HG03103 (cell line): ENCODE measurements around the gene SYNPO.

Experiments
- ATAC-seq: cut with Tn5 transposase; IDR thresholded peaks from one replicate; pipeline ENCODE4 v1.9.1; 2021; ENCODE audit warnings: low read depth; ENCODE audit not compliant: unreplicated experiment

The SYNPO gene

DNA sequence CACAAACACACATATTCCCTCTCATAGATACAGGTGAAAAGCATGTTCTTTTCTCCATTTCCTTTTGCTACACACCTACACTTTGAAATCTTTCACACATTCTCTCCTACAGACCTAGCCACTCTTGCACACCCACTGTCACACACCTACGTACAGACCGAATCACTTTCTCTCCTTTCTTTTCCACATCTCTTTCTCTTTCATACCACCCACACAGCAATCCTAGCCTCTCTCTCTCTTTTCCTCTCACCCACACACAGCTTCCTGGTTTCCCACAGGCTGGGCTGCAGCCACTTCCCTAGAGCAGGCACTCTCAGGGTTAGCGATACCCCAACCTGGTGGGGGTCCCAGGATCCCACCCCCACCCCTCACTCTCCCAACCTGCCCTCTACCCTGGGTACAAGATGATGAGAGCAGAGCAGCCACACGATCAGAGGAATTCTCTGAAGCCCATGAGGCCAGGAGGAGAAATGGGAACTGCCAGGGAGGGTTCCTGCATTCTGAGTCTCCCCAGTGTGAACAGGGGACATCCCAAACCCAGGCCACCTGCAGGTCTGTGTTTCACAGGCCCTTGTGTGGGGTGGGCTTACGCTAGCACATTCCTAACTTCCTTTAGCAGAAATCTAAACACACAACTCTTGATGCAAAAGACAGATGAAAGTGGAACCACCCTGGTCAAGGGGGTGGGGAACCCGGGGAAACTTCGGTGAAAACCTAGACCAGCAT lies 17.1 kb upstream of the SYNPO start:
- ATAC-seq = no peak

DNA sequence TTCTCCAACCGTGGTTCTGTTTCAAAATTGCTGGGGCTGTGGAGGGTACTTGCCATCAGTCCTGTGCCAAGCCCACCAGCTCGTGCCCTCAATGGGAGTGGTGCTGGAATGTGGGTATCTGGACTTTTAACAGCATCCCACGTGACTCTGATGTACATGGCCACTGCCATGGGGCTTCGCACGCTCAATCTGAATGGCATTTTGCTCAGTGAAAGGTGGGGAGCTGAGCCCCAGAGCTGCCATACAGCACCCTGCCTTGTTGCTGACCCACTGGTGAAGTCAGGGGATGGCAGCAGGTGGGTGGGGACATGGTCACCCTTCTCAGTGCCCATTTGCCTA lies 16.6 kb upstream of the SYNPO start:
- ATAC-seq = no peak

DNA sequence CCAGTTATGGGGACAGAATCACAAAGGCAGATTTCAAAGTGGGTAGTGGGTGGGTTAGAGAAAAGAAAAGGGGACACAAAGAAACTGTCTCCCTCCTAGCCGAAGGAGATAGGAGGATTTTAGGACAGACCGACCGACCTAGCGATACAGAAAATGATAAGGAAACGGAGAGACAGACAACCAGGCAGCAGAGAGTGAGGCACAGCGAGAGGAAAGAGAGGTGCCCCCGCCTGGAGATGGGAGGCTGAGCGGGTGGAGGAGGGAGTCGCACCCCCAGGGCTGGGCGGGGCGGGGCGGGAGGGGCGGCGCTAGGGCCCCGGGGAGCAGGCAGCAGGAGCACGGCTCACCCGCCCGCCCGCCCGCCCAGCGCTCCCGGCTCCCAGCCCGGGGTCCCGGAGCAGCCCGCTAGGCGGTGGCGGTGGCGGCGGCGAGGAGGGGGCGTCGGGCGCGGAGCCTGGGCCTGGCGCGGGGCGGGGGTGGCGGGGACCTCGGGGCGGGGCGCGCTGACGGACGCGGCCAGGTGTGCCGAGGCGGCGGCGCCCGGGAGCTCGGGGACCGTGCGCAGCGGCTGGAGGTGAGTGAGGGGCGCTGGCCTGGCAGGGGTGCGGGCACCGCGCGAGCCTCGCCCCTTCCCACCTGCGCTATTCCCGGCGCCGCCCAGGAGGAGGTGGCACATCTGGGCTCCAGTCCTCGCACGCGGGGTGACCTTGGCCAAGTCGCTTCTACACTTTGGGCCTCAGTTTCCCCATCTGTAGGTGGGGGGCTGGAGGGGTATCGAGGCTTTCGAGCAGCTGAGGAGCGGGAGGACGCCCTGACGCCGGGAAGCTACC lies 15.9 kb upstream of the SYNPO start:
- no peak for ATAC-seq

DNA sequence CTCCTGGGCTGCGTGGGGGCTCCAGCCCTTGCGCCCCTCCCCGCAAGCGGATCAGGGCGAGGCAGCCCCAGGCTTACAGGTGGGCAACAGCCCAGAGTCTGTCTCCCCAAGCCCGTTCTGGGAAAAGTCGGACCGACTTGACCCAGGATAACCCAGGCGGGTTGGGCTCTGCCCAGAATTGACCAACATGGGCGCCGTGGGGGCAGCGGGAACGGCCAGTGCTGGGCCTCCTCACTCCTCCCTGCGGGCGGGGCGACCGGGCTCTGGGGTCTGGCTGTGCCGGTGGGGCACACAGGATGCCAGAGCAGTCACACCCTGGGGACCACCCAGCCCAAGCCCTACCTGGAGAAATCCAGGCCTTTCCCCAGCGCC lies 15.3 kb upstream of the SYNPO start:
- ATAC-seq = no peak

DNA sequence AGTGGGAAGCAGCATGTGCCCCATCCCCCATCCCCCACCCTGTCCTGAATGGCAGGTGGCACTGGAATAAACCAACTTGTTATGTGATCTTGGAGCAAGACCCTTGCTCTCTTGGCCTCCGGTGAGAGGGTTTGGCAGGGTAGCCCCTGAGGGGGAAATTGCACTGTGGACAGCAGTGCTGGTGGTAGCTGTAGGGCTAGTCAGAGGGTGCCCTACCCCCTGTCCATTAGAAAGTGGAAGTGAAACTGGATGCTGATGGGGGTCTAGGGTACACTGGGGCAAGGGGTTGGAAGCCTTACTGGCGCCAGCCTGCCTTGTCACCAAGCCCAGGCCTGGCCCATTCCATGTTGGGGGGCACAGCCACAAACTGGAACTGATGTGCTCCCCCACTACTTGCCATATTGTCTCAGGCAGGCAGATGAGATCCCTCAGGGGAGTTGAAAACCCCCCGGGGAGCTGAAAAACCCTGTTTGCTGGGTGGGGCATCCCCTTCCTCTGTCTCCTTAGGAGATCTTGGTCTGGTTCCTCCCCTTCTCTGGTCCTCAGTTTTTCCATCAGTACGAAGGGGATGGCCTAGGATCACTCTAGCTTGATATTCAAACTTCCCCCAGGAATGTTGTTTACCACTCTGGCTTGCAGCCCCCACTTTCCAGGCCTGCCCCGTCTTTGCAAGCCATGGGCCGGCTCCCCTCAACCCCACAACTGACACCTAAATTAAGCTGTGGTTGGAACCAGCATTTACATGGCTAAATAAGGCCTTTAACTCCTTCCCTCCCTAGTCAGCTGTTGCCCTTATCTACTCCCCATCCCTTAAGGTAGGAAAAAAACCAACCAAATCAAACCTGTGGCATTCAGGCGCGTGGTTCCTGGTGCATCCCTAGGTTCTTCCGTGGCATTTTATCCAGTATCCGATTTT lies 14.4 kb upstream of the SYNPO start:
- peak; percentile 30 for ATAC-seq

DNA sequence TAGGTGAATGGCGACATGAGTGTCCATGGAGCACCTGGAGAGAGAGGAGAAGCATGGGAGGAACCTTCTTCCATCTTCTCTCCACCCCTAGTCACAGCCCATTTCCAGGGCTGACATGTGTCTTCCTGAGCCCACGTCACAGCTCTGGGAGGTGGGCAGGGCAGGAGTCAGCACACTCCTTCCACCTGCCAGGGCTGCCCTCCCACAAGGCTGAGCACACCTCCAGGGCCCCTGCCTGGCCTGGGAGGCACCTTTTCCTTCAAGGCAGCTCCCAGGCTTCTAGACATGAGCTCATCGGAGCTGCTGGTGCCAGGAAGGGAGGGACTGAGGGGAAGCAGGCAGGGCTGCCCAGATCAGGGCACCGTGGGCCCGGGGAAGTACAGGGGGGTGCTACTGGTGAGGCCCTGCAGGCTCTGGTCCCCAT lies 13.6 kb upstream of the SYNPO start:
- ATAC-seq = no peak

DNA sequence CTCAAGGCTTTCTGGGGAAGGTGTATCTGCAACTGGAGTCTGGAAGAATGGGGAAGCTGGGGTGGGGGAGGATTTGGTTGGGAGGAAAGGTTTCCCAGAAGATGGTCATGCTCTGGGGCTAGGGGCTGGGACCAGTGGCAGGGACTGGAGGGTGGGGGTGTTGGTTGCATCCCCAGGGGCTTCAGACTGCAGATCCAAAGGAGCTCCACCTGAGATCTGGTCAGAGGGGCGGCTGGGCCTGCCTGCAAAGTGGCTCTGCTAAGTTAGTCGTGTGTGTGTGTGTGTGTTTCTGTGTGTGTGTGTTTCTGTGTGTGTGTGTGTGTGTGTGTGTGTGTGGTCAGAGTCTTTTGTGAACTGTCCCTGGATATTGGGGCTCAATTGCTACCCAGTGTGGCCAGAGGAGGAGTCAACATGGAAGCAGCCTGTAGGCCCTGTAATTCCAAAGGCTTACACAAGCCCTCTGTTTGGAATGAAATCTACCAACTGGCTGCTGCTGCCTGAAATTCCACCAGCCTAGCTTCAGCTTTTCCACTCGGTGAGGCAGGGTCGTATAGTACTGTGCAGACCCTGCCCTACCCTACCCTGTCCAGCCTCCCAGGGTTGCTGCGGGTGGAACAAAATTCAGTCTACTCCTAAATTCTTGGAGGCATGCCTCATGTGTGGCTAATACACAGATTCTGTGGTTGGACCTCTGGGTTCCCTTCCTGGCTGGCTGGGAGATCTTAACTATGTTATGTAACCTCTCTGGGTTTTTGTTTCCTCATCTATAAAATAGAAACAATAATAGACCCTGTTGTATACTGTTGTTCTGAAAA lies 12.5 kb upstream of the SYNPO start:
- ATAC-seq = no peak

DNA sequence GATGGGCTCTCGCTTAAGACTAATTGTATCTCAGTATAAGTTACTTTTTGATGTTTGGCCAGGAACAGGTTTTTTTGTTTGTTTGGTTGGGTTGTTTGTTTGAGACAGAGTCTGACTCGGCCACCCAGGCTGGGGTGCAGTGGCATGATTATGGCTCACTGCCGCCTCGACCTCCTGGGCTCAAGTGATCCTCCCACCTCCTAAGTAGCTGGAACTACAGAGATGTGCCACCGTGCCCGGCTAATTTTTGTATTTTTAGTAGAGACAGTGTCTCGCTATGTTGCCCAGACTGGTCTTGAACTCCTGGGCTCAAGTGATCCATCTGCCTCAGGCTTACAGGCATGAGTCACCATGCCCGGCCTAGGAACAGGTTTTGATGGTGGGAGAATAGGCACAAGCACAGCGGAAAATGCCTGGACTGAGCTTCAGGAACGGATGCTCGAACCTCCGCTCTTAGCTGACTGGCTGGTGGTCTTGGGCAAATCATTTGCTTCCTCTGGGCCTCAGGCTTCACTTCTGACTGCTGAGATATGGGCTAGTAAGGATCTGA lies 11.4 kb upstream of the SYNPO start:
- no peak for ATAC-seq

DNA sequence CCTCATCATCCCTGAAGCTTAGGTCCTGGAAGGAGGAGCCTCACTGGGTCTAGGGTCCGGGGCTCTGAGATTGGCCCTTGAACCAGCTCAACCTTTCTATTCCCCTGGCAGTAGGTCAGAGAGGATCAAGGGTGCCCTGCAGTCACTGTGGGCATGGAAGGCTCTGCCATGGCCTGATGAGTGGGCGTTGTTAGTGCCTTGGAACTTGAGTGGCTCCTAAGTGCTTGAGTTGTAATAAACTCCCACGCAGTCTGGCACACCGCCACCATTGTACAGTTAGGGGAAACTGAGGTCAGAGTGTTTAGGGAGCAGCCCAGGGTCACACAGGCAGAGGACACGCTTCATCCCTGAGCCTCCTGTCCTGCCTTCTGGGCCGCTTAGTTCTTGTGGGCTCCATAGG lies 10.4 kb upstream of the SYNPO start:
- no peak for ATAC-seq

DNA sequence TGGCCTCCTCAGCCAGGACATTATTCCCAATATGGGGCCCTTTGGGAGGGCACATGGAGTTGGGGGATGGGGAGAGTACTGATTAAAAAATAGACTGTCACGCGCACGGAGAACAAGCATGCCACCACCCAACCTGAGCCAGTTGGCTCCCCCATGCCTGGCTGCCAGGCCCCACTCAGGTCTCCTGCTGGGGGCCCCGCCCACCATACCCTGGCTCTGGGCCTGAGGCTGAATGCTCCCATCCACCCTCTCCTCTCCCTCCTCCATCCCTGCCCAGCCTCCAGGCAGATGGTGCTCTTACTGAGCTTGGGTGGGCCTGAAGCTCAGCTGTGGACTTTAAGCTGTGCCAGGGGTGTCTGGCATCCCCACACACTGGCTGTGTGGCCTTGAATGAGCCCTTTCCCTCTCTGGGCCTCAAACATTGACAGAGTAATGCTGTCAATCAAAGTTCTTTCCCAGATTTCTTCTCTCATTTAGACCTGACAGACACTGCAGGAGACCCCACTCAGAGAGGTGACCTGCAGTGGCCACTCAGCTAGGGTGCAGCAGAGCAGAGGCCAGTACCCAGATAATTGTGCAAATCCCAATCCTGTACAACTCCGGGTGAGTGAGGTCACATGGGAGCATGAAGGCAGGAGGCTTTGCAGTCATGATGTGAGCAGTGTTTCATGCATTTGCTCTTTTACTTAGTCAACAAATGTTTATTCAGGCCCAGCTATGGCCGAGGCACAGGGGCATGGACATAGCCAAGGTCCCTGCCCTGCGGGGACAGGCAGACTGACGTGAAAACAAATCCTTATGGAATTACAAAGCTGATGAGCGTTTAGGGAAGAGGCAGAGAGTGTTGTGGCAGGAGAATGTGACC lies 9.8 kb upstream of the SYNPO start:
- ATAC-seq = no peak

DNA sequence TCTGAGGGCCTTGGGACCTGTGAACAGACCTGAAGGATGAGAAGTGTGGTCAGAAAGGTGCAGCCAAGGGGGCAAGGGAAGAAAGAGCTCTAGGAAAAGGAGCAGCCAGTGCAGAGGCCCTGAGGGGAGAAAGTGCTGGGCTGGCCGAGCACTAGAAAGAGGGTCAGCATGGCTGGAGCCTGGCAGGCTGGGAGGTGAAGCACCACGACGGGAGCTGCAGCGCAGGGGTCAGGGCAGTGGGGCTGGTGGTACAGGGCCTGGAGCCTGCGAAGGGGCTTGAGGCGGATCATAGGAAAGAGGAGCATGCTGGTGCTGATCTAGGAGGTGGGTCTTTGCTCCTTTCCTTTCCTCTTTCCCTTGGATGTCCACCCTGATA lies 9.1 kb upstream of the SYNPO start:
- no peak for ATAC-seq

DNA sequence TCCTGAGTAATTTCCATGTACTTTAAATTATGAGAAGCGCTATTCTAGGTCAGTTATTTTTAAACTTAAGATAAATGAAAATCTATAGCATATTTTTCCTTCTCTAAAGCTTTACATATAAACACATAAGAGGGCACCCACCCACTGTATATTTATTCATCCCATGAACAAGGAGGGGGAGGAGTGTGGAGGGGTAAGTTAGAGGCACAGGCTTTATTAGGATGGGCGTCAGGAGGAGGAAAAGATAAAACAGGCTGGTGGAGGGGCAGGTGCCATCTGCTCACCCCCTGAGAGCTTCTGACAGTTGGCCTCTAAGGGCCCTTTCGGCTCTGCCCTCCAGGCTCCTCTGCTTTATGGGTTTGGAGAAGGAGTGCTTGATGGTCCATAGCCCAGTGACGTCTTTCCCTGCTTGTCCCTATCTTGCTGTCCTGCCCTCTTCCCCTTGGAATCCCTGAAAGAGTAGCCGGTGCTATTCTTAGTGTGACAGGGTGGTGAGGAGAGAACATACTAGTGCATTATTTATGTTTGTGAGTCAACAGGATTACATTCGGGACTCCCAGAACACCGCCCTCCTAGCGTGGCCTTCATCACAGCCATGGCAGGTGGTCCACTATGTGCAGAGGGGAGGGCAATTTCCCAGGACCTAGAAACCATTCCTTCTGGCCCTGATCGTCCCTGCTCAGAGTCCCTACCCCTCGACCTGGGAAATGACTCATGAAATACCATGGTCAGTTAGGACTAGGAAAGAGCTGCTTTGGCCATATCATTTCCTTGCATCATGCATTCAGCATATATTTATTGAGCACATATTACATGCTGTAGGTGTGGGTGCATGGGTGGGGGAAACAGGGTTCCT lies 7.9 kb upstream of the SYNPO start:
- no peak for ATAC-seq

DNA sequence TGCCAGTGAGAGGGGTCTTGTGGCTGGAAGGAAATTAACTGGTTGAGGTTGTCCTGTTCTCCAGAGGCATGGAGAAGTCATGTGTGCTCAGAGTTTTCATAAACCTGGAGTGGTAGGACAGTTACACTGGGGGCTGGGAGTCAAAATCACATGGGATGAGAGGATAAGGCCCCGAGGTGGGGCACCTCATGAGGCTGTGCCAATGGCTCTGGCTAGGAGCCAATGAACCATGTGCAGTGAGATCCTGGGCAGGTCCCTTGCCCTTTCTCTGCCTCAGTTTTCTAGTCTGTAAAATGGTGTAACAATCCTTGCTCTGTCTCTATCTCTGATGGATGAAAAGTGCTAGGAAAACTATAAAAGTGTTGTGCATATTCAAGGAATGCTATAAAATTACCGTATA lies 7.0 kb upstream of the SYNPO start:
- no peak for ATAC-seq

DNA sequence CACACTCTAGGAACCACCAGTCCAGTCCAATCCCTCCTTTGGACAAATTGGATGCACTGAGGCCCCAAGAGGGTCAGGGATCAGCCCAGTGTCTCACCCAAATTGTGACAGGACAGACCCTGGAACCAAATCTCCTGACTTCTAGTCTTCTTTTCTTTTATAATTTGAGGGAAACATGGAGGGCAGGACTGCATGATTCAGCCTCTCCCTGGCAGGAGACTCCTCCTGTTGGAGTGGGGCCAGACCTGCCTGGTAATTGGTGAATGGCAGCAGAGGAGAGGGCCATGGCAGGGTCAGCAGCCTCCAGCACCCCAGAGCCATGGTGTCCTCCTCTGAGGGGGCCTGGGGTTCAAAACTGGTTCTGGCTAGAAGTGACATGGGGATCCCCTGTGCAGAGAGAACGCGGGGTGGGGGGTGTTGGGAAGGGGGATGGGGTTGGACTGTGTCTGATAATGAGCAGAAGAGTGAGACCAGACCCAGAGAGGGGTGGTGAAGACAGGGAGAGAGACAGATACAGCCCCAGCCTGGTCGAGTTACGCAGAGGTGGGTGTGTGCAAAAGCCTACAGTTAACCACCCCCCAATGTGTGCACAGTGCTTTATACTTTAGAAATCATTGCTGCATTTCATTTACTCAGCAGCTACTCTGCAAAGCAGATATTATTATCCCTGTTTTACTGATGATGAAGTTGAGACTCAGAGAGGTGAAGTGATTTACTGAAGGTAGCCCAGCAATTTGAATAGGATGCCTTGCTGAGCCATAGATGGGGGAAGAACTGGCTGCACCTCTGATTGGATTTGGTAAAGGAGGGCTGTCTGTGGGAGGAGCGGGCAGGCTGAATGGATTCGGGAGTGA lies 3.8 kb upstream of the SYNPO start:
- ATAC-seq = no peak

DNA sequence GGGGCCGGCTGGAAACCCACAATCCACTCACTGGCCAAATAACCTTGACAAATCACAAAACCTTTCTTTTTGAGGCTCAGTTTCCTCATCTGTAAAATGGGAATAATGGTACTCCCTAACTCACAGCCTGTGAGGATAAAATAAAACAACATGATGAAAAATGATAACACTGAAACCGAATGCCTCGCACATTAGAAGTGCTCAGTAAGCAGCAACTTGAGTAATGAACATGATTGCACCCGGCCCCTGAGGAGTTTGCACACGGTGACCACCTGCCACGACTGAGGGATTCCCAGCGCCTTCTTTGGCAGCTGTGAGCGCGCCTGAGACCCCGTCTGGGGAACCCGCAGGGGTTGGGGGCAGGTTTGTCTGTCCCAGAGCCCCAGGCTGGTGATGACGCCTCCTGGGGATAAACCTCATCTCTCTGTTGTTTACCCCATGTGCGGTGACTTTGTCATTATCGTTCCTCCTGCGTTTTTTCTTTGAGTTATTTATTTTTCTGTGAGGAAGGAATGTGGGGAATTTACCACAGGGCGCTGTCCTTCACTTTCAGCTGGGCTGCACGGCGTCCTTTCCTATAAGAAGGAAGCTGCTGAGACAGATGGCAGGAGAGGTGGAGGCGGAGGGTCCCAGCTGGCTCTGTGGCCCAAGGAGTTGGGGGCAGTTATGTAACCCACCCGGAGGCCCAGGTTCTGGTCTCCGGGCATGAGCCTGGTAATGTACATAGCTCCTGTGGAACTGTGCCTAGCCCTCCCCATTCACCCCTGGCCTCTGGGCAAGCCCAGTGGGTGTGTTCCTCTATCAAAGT lies 3.0 kb upstream of the SYNPO start:
- ATAC-seq = no peak

DNA sequence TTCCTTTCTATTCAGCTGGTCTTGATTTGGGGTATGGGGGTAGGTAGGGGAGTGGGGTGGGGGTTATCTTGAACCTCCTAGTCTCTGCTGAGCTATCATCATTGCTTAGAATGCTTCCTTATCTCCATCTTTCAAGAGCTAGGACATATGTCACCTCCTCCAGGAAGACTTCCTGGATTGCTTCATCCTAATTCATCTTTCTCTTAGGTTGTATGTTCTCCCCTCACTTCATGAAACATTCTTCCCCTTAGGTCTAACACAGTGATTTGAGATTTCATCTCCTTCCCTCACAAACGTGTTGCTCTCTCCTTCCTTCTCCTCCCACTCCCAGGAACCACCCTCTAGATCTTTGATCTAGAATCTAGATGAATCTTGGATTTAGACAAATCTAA lies 2.4 kb upstream of the SYNPO start:
- ATAC-seq = no peak
